HG03108 (cell line): Measurements from ENCODE around the gene CSDE1.

ENCODE experiments used
- ATAC-seq: cut with Tn5 transposase; IDR thresholded peaks from one replicate; pipeline ENCODE4 v1.9.1; 2021; ENCODE audit warnings: moderate library complexity; ENCODE audit not compliant: unreplicated experiment

The CSDE1 gene

GRCh38 chr1:114750780-114751179 lies 7.0 kb downstream of the CSDE1 start:
- no peak for ATAC-seq

GRCh38 chr1:114749835-114750234 lies 7.9 kb downstream of the CSDE1 start:
- ATAC-seq: no peak

GRCh38 chr1:114746450-114747121 lies 11.2 kb downstream of the CSDE1 start:
- ATAC-seq: no peak

GRCh38 chr1:114745291-114745690 lies 12.5 kb downstream of the CSDE1 start:
- no peak for ATAC-seq

- no peak for ATAC-seq
These were observed 15.6 kb downstream of the CSDE1 start for GRCh38 chr1:114741963-114742746.

- no peak for ATAC-seq
These were observed 17.5 kb downstream of the CSDE1 start for GRCh38 chr1:114740331-114740730.

GRCh38 chr1:114737314-114737849 lies 20.4 kb downstream of the CSDE1 start:
- no peak for ATAC-seq

GRCh38 chr1:114735479-114735878 lies 22.3 kb downstream of the CSDE1 start:
- ATAC-seq: no peak

- no peak for ATAC-seq
These were observed 28.0 kb downstream of the CSDE1 start for GRCh38 chr1:114729782-114730181.

- no peak for ATAC-seq
These were observed 29.2 kb downstream of the CSDE1 start for GRCh38 chr1:114728553-114728952.

GRCh38 chr1:114725230-114725629 lies 32.6 kb downstream of the CSDE1 start:
- no peak for ATAC-seq

- ATAC-seq: no peak
These were observed 33.9 kb downstream of the CSDE1 start for GRCh38 chr1:114723915-114724314.

- no peak for ATAC-seq
These were observed 34.3 kb downstream of the CSDE1 start for GRCh38 chr1:114723457-114723856.

GRCh38 chr1:114720492-114720891 lies 37.3 kb downstream of the CSDE1 start:
- no peak for ATAC-seq

- ATAC-seq: no peak
These were observed 38.4 kb downstream of the CSDE1 start for GRCh38 chr1:114719424-114719787.

GRCh38 chr1:114718661-114719423 lies 38.9 kb downstream of the CSDE1 start:
- ATAC-seq: no peak

GRCh38 chr1:114716304-114717170 lies 41.2 kb downstream of the CSDE1 start, which contains the start of gene NRAS:
Gene NRAS (minus strand): TSS chr1:114716771. CDS start chr1:114716160, 611 bp downstream.
- ATAC-seq: peak; percentile 90

- ATAC-seq: no peak
These were observed 41.9 kb downstream of the CSDE1 start for GRCh38 chr1:114715952-114716303.

GRCh38 chr1:114712977-114713376 lies 44.8 kb downstream of the CSDE1 start:
- no peak for ATAC-seq

GRCh38 chr1:114710360-114710759 lies 47.4 kb downstream of the CSDE1 start:
- ATAC-seq: no peak

- no peak for ATAC-seq
These were observed 50.2 kb downstream of the CSDE1 start for GRCh38 chr1:114707604-114708003.
